Kidney epithelial cell (primary cell): ENCODE data around the gene C1GALT1. TPM values are rescaled to one million over a fixed set of nuclear protein-coding genes. Genes with fewer than 3 reads are reported as not detected.
"Not testable (repeated sequence)": the region's sequence is repeated elsewhere in the genome, so short reads cannot be mapped to it uniquely, and the experiment has no call there.

Source experiments
- DNase-seq: peaks from one replicate; pipeline ENCODE4 v3.0.0-alpha.2; 2010; ENCODE audit warnings: low read depth
- H3K27me3 ChIP-seq: 2 replicates; pipeline ENCODE4 v1.6.0; 2011; ENCODE audit warnings: low read length; ENCODE audit not compliant: control insufficient read depth, insufficient read depth
- H3K36me3 ChIP-seq: 2 replicates; pipeline ENCODE4 v1.5.1; 2011; ENCODE audit warnings: low read length; ENCODE audit not compliant: control insufficient read depth, insufficient read depth
- H3K4me3 ChIP-seq: 2 replicates; pipeline ENCODE4 v1.5.1; 2011; ENCODE audit warnings: low read depth, mild to moderate bottlenecking, control low read depth, low read length
- CTCF ChIP-seq: IDR thresholded peaks from 2 replicates; pipeline ENCODE4 v1.5.1; 2011; ENCODE audit warnings: mild to moderate bottlenecking, moderate library complexity, low read length, control low read depth, inconsistent platforms; ENCODE audit not compliant: insufficient read depth, poor library complexity, severe bottlenecking
- total RNA-seq: library from RNA; depleted of rRNA; stranded (reverse); fragments of >200 nt; gene quantifications from 2 replicates; pipeline ENCODE4 v1.2.3, GENCODE V29; 2015

The C1GALT1 gene
- total RNA-seq, 1 donor from 2014 or later: 102 TPM

DNA sequence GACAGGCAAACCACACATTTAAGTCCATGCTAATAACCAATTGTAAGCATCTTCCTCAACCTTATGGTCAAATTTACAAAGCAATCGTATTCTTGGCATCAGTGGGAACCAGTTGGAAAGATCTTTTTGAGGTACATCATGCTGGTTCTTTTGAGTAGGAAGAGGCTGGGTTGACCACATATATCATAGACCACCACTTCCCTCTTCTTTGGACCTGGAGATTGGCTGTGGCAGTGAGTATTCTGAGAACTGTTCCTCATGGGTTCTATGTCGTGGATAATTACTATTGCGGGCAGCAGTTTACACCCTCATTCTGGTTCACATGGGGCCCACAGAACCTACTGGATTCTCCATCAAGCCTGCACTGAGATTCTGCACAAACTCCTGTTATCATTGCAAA, 35.5 kb upstream of the C1GALT1 start:
- Histone ChIP-seq H3K27me3 (no peaks in the 10 kb centered on the region), H3K36me3 (no peaks in the 10 kb centered on the region), H3K4me3 (no peak overlapping the region)
- no peak for DNase-seq
- no peak for TF ChIP-seq CTCF

DNA sequence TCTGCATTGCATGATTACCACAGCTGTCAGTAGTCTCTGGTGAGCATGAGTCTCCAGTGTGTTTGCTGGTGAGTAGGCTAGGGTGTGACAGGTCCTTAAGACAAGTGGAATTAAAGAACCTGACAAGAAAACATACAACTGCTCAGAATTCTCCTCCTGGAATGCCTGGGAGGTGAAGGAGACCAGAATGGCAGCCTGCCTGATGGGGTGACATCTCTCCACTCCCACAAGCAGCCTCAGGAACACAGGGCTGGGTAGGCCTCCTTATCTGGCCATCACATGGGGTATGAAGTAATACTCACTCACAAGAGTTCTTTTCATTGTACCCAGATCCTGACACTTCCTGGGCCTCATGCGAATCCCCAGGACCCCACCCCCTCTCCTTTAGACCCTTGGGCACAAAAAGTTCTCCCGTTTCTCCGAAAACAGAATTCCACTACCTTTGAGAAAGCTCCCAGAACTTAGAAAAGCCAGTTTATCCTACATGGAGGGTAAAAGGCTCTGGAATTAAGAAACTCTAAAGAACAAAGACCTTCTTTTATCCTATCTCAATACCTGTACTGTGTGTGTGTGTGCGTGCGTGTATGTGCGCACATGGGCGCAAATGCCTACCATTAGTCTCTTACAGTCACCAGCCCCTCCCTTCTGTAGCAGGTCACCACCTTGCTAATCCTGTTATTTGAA, 33.4 kb upstream of the C1GALT1 start:
- no peaks in the 10 kb centered on the region for H3K36me3 ChIP-seq
- H3K4me3 ChIP-seq: no peak overlapping the region
- DNase-seq: no peak
- TF ChIP-seq CTCF: no peak
- no peaks in the 10 kb centered on the region for H3K27me3 ChIP-seq

DNA sequence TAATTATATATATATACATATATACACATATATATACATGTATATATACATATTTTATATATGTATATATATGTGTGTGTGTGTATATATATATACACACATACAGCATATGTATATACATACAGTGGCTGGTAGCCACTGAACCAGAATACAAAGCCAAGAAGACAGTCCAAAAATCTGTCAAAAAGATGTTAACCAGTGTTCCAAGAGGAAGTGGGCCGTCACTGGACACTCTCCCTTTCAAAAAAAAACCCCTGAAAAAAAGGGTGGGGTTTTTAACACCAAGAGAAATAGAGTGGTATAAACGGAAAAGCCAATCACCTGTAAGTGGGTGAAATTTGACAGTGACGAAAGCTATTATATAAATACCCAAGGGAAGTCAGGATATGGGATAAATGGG, 31.1 kb upstream of the C1GALT1 start:
- no peaks in the 10 kb centered on the region for H3K27me3 ChIP-seq
- no peak for DNase-seq
- no peak overlapping the region for H3K4me3 ChIP-seq
- no peaks in the 10 kb centered on the region for H3K36me3 ChIP-seq
- TF ChIP-seq CTCF: no peak

GRCh38 chr7:7151865-7152264, 30.5 kb upstream of the C1GALT1 start:
- TF ChIP-seq CTCF: no peak
- no peak for DNase-seq
- H3K27me3 ChIP-seq: no peaks in the 10 kb centered on the region
- no peak overlapping the region for H3K4me3 ChIP-seq
- H3K36me3 ChIP-seq: no peaks in the 10 kb centered on the region

DNA sequence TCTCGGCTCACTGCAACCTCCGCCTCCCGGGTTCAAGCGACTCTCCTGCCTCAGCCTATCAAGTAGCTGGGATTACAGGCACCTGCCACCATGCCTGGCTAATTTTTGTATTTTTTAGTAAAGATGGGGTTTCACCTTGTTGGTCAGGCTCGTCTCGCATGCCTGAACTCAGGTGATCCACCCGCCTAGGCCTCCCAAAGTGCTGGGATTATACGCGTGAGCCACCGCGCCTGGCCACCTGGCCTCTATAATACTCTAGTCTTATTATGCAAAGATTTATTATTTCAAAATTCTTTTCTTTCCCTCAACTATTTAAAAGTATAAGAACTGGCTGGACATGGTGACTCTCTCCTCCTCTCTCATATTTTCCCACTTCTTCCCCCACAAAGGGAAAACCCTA, 30.0 kb upstream of the C1GALT1 start:
- H3K36me3 ChIP-seq: no peaks in the 10 kb centered on the region
- no peaks in the 10 kb centered on the region for H3K27me3 ChIP-seq
- DNase-seq: no peak
- TF ChIP-seq CTCF: no peak
- H3K4me3 ChIP-seq: no peak overlapping the region

GRCh38 chr7:7154355-7154754, 28.0 kb upstream of the C1GALT1 start:
- H3K27me3 ChIP-seq, H3K36me3 ChIP-seq, DNase-seq, H3K4me3 ChIP-seq: not testable (repeated sequence)
